ENCODE results near the gene FSTL5.

- TF ChIP-seq TCF7 (CRISPR knock-in tag; IDR thresholded peaks at IDR 0.05; ENCODE audit: low read depth) (no peak), PREB (CRISPR knock-in tag; IDR thresholded peaks at IDR 0.05; ENCODE audit: borderline replicate concordance) (no peak), NR2C2 (CRISPR knock-in tag; IDR thresholded peaks at IDR 0.05) (no peak), CTCF (IDR thresholded peaks at IDR 0.05) (no peak), SMAD3 (CRISPR knock-in tag; IDR thresholded peaks at IDR 0.05; ENCODE audit: borderline replicate concordance) (no peak), ESRRA (CRISPR knock-in tag; IDR thresholded peaks at IDR 0.05; ENCODE audit: borderline replicate concordance) (no peak), FOXJ3 (CRISPR knock-in tag; IDR thresholded peaks at IDR 0.05; ENCODE audit: borderline replicate concordance) (no peak), E2F5 (CRISPR knock-in tag; IDR thresholded peaks at IDR 0.05) (no peak)
These were observed 335.7 kb downstream of the FSTL5 start for GRCh38 chr4:161828061-161828460.
